ENCODE results near the gene DEAF1.
"Not testable (repeated sequence)": the region's sequence is repeated elsewhere in the genome, so short reads cannot be mapped to it uniquely, and the experiment has no call there.

The DEAF1 gene

DNA sequence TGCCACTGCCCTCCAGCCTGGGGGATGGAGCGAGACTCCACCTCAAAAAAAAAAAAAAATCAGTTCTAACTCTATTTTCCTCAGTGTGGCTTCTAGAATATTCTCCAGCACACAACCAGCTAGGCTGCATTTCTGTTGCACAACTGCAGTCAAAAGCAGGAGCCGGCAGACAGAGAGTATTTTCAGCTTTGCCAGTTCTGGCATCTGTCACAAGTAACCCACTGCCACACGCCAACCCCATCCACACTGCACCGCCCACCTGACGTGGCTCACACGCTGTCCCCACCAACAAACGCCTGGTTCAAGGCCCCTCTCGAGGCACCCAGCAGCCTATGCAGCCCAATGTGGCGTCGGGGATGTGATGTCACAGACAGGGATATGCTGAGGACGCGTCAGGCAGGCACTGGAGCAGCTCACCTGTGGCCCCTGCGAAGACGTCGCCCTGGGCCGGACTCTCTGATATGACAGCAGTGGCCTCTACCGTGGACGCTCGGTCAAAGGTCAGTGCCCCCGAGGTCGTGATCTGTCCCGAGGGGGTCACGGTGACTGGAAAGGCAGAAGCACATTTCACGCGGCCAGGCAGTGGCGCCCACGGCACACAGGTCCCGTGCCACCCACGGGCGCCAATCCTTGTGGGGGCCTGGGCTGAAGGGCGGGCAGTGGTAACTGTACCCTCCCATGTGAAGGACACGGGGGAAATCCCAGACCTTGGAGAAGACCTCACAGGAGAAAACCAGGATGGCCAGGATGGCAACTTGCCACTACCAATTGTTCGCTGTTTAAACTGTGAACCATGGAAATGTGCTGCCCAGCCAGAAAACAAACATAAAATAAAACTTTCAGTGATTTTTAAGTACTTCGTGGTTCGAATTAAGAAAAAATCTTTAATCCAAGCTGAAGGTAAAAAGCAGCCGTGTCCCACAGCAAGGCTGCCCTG lies 15.5 kb downstream of the DEAF1 start:
- DNase-seq = no peak

DNA sequence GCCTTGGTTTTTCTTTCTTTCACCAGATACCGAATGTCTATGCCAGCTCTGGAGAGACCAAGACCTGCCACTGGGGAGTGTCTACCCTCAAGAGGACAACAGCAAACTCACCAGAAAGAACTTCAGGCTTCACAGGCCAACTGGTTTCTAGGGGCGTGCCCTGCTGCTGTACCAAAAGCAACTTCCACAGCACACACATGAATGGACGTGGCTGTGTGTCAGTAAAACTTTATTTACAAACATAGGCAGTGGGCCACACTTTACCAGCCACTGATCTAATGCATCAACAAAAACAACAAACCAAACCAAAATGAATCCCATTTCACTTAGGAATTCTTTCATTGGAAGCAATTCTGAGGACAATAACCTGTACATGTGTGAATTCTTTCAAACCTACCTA lies 16.7 kb downstream of the DEAF1 start:
- no peak for DNase-seq

DNA sequence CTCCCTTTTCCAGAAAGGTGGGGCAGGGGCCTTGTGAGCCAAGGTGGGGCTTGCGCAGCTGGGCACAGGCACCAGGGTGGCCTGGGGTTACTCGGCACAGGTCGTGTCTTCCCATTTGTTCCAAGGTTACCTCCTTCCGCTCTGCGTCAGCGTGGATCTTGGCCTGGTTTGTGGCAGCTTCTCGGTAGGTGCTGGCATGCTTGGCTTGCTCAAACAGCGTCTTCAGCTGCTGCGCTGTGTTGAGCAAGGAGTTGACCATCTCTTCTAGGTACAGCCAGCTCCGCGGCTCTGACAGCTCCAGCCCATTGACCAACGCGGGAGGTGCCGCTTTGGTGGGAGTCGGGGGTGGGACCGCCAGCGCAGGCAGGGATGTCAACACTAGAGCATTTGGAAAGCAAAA lies 20.6 kb downstream of the DEAF1 start:
- no peak for DNase-seq

DNA sequence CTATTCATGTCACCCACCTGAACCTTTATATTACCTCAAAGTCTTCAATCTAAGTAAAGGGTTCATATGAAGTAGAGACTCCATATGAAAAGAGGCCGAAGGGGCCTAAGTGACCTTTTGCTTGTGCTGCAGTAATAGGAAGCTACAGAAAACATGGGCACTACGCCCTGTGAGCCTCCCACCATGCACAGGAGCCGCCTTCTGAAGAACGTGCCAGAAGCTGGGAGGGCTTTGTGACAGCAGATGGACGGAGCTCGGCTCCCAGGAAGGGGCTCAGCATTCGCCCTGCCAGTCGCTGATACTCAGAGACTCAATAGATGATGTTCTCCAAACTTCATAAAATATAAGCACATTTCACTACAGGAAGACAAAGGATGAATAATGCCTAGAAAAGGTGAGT lies 21.2 kb downstream of the DEAF1 start:
- no peak for DNase-seq

DNA sequence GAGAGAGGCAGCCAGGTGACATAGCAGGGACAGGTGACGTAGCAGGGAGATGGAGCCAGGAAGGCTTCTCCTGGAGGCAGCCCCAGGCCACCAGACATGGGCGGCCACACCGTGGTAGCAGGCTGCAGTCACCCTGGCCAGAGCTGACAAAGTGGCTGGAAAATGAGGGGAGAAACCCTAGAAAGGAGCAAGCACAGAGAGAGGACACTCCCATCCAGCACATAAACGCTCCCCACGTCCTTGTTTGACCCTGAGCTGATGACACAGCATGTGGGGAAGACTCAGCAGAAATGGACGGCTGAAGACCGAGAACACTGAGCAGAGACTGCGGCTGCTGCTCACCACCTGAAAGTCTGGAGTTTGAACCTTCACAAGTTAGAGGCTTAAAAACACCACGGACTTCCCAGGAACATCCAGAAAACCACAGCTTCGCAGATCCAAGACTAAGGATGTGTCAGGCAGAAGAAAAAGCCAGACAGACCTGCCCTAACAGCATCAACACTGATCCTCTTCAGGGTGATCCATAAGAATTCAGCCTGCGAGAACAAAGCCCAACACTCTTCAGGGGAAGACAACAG lies 29.2 kb downstream of the DEAF1 start:
- no peak for DNase-seq

DNA sequence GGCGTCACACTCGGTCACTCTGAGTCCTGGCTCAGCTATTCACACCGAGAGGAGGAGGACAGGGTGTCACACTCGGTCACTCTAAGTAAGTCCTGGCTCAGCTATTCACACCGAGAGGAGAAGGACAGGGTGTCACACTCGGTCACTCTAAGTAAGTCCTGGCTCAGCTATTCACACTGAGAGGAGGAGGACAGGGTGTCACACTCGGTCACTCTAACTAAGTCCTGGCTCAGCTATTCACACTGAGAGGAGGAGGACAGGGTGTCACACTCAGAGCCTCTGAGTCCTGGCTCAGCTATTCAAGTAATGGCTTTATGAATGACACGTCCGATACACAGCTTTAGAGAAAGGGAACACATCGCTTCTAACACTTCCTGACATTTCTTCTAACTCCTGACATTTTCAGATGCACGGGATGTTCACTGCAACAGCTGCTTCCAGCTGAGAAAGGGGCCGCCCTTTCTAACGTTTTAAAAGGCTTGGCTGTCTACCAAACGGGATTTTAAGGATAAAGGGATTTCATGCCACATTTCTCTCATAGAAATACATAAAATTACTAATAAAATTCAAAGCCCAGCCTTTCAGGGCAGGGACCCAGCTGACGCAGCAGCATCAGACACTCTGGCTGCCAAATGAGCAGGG lies 29.8 kb downstream of the DEAF1 start:
- no peak for DNase-seq

DNA sequence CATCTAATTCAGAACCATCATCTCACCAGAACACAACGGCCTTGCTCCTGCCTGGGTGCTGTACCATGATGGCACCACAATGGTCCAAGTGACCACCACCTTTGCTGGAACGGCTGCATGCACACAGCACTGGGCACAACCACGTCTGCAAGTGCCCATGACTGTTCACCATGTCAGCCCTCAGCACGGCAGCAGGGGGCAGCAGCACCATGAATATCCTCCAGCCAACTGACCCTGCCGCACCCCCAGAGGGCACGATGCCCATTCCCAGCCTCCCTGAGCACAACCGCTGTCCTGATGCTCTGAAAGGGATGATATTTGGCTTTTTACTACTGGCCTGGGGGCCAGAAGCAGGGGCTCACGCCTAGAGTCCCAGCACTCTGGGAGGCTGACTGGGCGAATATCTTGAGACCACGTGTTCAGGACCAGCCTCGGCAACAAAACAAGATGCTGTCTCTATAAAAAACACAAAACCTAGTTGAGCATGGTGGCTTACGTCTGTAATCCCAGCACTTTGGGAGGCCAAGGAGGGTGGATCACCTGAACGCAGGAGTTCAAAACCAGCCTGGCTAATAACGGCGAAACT lies 32.2 kb downstream of the DEAF1 start:
- DNase-seq = no peak

DNA sequence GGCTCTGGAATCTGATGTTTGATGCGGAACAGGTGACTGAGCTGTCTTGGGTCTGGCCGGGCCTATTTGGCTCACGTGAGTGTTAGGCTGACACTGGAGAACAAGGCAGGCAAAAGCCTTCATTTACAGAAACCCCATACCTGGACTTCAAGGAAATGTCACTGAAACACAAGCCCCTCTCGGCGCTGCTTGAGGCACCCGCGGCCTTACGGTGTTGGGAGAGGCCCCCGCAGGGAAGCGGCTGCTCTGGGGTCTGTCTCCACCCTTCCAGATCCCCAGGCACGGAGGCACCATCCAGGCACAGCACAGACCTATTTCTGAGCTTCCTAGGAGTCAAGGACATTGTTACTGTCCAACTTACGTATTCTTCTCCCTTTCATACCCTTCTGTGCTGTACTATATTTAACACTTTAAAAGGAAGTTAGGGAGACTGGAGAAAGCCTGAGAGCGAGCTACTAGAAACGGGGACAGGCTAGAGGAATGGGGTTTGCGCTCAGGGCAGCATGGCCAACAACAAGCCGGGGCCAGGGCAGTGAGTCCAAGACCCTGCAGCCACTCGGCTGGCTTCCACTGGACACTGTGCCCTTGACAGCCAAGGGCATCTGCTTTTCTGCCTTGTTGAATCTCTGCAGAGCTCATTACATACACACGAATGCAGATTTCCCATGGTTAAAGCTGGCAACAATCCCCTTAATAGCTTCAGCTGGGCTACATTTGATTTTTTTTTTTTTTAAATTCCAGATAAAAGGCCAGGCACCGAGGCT lies 34.2 kb downstream of the DEAF1 start:
- no peak for DNase-seq

DNA sequence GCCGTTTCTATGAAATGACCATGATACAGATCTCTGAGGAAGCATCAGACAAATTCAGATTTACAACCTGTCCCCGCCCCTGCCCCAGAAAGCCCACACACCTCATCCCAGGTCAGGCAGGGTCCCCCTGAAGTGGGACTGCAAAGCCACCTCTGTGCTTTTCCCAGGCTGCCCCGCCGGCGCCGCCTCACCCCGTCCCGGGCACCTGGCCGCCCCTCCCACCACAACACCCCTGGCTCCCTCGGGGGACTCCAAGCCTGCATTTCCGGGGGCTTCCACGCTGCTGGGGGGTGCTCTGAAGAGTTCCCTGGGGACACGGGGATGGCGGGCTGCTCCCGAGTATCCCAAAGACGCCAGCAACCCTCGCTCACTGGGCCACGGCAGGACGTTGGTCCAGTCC lies 34.7 kb downstream of the DEAF1 start:
- DNase-seq = no peak

DNA sequence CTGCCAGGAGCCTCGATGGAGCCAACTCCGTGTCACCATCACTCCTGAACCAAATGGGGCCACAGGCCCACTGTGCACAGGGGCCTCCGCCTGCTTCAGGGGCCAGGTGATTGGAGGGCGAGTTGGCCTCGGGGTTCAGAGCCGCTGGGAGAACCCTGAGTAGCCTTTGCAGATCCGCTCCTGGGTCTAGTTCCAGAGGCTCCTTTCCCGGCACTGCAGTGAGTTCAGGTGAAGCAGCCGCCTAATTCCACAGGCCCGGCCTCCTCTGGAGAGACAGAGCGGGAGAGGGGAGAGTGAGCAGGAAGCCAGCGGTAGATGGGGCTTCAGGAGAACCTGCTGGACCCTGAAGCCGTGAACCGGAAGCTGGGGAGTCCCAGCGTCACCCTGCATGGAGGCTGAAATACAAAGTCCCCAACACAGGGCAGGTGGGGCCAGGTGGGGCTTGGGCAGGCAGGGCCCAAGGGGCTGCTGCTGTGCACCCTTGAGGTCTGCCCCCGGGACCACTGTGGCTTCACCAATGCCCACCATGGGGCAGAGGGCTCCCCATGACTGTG lies 35.4 kb downstream of the DEAF1 start:
- no peak for DNase-seq

DNA sequence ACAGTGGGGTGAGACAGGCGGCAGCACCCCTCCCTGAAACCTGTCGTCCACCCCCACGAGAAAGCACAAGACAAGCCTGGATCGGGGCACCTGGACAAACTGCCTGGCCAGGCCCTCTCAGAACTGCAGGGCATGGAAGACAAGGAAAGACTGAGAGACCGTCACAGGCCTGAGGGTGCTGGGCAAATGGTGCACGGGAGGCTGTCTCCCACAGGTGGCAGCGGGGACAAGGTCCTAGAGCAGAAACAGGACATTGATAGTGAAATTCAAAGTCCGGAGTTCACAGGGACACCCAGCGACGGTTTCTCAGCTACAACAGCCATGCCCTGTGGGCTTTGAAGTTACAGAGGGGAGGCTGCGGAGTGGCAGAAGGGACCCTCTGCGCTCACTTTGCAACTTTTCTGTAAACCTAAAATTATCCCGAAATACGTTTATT lies 37.3 kb downstream of the DEAF1 start:
- DNase-seq = no peak

DNA sequence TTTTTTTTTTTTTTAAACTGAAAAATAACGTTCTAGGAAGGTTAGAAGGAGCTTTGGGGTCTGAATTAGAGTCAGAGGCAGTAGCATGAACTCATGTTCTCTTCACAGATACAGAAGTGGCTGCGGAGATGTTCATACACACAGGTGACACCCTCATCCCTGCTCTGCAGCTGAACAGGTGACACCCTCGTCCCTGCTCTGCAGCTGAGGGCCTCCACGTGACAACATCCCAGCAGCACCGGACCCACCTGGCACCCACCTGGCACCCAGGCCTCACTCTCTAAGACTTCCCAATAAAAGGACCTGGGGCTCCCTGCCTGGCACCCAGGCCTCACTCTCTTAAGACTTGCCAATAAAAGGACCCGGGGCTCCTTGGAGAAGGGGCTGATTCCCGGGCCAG lies 38.2 kb downstream of the DEAF1 start:
- no peak for DNase-seq

DNA sequence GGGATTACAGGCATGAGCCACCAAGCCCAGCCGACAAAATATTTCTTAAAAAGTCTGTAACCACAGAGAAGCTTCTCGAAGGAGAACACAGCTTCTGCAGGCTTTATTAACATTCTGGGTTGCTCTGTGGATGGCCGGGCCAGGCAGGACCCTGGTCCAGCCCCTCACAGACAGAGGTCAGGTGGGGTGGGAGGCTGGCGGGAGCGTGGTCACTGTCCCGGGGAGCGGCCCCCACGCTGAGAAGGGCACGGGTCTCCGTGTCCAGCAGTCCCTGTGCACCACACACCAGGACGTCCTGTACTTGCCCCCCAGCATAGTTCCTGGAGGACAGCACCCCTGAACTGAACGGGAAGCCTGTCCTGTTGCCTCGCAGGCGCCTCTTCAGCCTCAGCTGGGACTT lies 38.6 kb downstream of the DEAF1 start:
- DNase-seq = no peak

DNA sequence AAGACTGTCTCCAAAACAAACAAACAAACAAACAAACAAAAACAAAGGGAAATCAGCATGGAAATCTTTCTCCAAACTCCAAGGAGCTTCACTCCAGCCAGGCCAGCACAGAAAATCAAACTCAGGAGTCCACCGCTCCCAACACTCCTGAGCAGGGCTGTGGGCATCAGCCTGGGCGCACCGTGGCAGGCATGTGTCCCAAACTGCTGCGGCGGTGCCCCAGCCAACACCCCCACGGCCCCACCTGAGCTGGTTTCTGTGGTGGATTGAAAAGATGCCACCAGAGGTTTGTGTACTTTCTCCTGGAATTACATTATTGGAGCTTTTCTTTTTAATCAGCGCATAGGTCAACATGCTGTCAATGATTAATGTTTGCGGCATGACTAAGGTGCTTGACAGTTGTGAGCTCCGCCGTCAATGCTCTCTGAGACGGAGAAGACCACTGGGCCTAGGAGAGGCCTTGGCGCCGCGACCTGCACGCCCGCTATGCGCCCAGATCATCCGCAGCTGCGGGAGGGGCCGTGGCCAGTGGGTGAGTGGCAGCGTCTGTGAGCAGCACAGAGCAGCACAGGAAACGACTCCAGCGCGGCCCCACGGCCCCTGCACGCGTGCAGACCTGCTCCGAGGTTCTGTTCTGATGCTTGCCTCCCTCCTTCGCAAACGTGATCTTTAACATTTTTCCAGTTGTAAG lies 39.8 kb downstream of the DEAF1 start:
- no peak for DNase-seq

DNA sequence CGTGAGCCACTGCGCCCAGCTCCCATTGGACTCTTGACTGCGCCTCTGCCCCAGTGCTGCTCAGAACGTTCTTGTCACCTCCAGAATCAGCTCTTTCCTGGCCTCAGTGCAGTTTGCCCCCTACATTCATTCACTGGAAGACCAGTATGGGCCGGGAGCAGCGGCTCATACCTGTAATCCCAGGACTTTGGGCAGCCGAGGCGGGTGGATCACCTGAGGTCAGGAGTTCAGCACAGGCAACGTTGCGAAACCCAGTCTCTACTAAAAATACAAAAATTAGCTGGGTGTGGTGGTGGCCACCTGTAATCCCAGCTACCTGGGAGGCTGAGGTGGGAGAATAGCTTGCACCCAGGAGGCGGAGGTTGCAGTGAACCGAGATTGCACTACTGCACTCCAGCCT lies 40.6 kb downstream of the DEAF1 start:
- not testable (repeated sequence) for DNase-seq

DNA sequence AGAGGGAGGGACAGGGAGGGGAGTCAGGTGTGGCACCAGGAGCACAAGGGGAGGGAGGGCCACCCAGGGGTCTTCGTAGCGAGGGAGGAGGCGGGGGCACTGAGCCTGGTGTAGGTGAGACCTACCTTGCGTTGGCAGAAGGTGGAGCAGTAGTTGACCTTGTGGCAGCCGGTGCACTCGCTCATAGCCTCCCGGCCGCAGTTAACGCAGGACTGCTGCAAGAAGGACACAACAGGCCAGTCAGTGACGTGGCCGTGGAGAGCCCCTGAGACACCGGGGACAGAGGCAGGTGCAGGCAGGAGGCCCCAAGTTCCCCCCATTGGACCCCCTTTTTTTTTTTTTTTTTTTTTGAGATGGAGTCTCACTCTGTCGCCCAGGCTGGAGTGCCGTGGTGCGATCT lies 41.2 kb downstream of the DEAF1 start:
- no peak for DNase-seq

DNA sequence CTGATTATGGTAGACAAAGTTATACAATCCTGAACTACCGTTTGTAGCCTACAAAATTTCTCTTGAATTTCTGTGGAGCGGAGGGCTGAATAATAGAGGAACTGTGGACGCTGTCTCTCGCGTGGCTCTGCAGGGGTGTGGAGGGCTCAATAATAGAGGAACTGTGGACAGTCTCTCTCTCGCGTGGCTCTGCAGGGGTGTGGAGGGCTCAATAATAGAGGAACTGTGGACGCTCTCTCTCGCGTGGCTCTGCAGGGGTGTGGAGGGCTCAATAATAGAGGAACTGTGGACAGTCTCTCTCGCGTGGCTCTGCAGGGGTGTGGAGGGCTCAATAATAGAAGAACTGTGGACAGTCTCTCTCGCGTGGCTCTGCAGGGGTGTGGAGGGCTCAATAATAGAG lies 41.9 kb downstream of the DEAF1 start:
- DNase-seq = not testable (repeated sequence)

DNA sequence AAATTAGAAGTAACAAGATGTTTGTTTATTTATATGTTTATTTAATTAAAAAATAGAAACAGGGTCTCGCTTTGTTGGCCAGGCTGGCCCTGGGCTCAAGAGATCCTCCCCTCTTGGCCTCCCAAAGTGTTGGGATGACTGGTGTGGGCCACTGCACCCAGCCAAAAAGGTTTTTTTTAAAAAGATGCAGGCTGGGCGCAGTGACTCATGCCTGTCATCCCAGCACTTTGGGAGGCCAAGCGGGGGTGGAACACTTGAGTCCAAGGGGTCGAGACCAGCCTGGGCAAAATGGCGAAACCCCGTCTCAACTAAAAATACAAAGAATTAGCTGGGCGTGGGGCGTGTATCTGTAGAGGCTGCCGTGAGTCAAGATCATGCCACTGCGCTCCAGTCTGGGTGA lies 44.5 kb downstream of the DEAF1 start:
- DNase-seq = no peak

DNA sequence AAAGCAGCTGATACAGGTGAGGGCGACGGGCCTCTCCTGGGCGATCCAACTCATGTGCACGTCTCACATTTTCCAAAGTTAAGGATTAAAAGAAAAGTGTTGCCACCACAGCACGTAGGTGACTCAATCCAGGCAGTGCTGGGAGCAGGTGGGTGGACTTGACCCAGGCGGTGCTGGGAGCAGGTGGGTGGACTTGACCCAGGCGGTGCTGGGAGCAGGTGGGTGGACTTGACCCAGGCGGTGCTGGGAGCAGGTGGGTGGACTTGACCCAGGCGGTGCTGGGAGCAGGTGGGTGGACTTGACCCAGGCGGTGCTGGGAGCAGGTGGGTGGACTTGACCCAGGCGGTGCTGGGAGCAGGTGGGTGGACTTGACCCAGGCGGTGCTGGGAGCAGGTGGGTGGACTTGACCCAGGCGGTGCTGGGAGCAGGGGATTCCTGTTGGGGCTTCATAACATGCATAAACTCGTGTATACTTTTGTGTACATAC lies 47.3 kb downstream of the DEAF1 start:
- DNase-seq = not testable (repeated sequence)

DNA sequence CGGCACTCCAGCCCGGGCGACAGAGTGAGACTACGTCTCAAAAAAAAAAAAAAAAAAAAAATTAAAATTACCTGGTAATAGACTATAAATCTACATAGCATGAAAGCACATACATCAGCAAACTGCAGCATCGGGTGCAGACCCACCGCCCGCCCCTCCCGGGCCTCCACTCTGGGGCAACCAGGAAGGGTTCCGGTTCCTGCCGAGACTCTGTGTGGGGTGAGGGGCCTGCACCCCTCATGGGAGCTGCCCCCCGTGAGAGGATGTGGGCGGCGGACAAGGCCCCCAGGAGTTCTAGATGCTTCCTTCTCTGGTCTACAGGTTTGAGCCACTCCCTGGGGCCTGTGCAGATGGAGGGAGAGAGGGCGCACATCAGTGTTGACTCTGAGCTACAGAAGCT lies 48.8 kb downstream of the DEAF1 start:
- DNase-seq = no peak

DNA sequence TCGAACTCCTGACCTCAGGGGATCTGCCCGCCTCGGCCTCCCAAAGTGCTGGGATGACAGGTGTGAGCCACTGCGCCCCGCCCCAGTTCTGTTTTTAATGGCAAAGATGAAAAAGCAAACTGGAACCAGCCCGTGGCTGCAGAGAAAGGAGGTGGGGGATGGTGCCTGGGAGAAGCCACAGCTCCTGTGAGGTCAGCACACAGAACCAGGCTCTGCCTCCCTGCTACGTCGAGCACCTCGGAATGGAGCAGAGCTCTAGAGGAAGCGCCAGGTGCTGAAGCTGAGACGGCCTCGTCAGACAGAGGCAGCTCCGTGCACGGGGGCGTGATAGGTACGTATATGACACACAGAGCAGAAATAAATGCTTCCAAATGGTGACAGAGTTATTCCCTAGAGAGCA lies 49.5 kb downstream of the DEAF1 start:
- no peak for DNase-seq
